ENCODE measurements around the gene ARHGAP6. TPM values are rescaled to one million over a fixed set of nuclear protein-coding genes. Genes with fewer than 3 reads are reported as not detected.

Gene ARHGAP6
- total RNA-seq, 1 experiment from 2014 or later = 0.07 TPM

- Histone ChIP-seq H2BK15ac (ENCODE audit: low read depth, low read length) (no peak overlapping the region), H2BK5ac (ENCODE audit: insufficient read length, low read length) (no peak overlapping the region), H3K4me2 (ENCODE audit: insufficient read depth, insufficient read length, low read length) (no peak overlapping the region), H2BK120ac (ENCODE audit: low read depth, low read length, poor library complexity, severe bottlenecking) (no peak overlapping the region), H3K23me2 (ENCODE audit: insufficient read length, low read depth, low read length, poor library complexity, severe bottlenecking) (no peaks in the 10 kb centered on the region), H3K4ac (ENCODE audit: low read depth, low read length) (no peak overlapping the region), H3K56ac (ENCODE audit: insufficient read length, low read depth, low read length) (no peak overlapping the region), H3K9ac (ENCODE audit: extremely low read depth, insufficient read length, low read length) (no peak overlapping the region), H3K14ac (ENCODE audit: insufficient read depth, low read length) (no peak overlapping the region), H4K20me1 (ENCODE audit: control insufficient read depth, insufficient read depth, insufficient read length) (no peaks in the 10 kb centered on the region), H3K23ac (ENCODE audit: insufficient read length, low read depth, low read length) (no peak overlapping the region), H4K91ac (ENCODE audit: insufficient read length, low read depth, low read length) (no peak overlapping the region), H3K9me3 (ENCODE audit: control insufficient read depth, low read depth, low read length) (no peaks in the 10 kb centered on the region), H4K5ac (ENCODE audit: insufficient read length, low read depth, low read length) (no peak overlapping the region), H3K27ac (ENCODE audit: insufficient read length, low read depth, low read length) (no peak overlapping the region), H2AFZ (ENCODE audit: low read length) (no peak overlapping the region), H3K18ac (ENCODE audit: insufficient read length, low read depth, low read length) (no peak overlapping the region), H3K79me2 (ENCODE audit: insufficient read depth, low read length) (no peaks in the 10 kb centered on the region), H2AK5ac (ENCODE audit: insufficient read length, low read length) (no peak overlapping the region), H3K4me1 (ENCODE audit: insufficient read depth, low read length) (no peaks in the 10 kb centered on the region), H2BK12ac (ENCODE audit: insufficient read length, low read depth, low read length) (no peak overlapping the region), H4K8ac (replicated peaks; ENCODE audit: insufficient read length, low read depth, low read length) (no peak overlapping the region), H3T11ph (ENCODE audit: low read length) (no peak overlapping the region), H3K27me3 (ENCODE audit: insufficient read depth, low read length) (no peaks in the 10 kb centered on the region), H2BK20ac (ENCODE audit: low read depth, low read length, poor library complexity, severe bottlenecking) (no peak overlapping the region), H3K79me1 (ENCODE audit: insufficient read depth, low read depth, low read length, poor library complexity, severe bottlenecking) (no peaks in the 10 kb centered on the region)
- no peak overlapping the region for H3K4me3 Mint-ChIP-seq
- H3K36me3 Mint-ChIP-seq (ENCODE audit: insufficient read depth in 1 of 3, low read depth in 3 of 3) = peaks cover 0 to 2% (median 0%) of the 10 kb centered on the region in 3 experiments; a peak in 3 of 7 replicates
- no peaks in the 10 kb centered on the region; the same call in 1 of the 2 replicates for H3K27me3 Mint-ChIP-seq (ENCODE audit: low read depth)
- H3K9me3 Mint-ChIP-seq = peaks cover 38 to 50% of the 10 kb centered on the region in 2 experiments
- H3K4me1 Mint-ChIP-seq = no peaks in the 10 kb centered on the region
- no peak overlapping the region for H3K27ac Mint-ChIP-seq
- no peak for TF ChIP-seq CTCF (conservative IDR thresholded peaks at IDR 0.05)
- no CpG with 5 or more reads among the region's 2 CpGs for WGBS (ENCODE audit: extremely low coverage, insufficient read length, low lambda C conversion rate)
- DNase-seq = no peak
Measured at GRCh38 chrX:11393949-11394654, 271.6 kb downstream of the ARHGAP6 start.

Measured in H9 (cell line).